Head of caudate nucleus (tissue), 42 donors: ENCODE measurements around the gene SNX20.

Source experiments
- DNase-seq, 42 donors: peaks; one replicate each; pipeline versions ENCODE4 v3.0.0 to v3.0.0-alpha.2; 2020 to 2021; ENCODE audit warnings: mixed read lengths in 7 of 42
- intact Hi-C: fragments of 100-400 bp; cut with DNase I; formaldehyde crosslinking; loops from one replicate; pipeline ENCODE4 v1.15.0; 2022

The SNX20 gene

DNA sequence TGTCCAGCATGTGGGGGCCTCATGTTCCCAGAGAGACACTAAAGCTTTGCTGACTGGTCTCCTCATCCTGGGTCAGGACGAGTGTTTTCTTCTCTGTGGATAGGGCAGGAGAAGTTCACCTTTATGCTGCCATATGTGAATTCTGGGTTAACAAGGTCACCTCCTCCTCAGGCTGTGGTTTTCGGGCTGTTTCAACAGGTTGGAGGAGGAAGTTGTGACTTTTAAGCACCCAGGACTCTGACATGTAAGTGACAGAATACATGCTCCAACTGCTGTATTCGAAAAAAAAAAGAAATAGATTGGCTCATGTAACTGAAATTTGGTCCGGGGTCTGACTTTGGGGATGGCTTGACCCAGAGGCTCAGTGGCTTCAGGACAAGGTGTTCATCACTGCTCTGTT lies 54.2 kb downstream of the SNX20 start:
- no peak for DNase-seq
- intact Hi-C loops: no loop called here

DNA sequence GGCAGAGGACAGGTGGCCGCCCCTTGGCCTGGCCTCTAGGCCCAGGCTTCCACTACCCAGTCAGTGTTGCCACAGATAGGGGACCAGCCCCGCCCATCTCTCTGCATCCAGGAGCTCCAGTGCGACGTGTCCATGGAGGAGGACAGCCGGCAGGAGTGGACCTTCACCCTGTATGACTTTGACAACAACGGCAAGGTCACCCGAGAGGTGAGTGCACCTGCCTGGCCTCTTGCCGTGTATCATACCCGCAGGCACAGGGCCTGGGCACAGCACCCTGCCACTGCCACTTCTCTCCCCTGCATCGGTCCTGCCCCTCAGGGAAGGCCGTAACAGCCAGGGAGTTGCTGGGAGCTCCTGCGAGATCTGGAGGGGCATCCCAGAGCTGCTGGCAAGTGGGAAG lies 55.7 kb downstream of the SNX20 start:
- intact Hi-C loops: no loop called here
- DNase-seq: no peak

DNA sequence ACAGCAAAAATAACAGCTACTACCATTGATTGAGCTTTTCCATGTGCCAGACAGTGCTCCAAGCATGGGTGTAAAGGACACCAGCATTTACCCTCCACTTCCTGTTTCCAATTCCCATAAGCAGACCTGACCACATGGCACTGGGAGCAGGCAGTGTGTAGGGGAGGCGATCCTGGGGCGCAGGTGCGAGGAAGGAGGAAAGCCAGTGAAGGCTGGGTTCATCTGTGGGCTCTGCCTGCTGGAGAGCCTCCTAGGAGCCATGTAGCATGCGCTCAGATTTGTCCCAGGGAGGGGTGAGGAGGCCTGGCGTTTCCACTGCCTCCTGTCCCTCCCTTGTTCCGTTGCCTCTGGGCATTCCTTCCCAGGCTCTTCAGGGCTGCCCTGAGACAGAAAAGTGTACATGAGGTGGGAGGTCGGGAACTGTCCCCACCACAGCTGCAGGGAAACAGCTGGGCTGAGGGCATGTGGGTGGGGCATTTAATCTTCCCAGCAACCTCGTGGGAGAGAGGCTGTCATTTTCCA lies 56.6 kb downstream of the SNX20 start:
- intact Hi-C loops: no loop called here
- DNase-seq: no peak

DNA sequence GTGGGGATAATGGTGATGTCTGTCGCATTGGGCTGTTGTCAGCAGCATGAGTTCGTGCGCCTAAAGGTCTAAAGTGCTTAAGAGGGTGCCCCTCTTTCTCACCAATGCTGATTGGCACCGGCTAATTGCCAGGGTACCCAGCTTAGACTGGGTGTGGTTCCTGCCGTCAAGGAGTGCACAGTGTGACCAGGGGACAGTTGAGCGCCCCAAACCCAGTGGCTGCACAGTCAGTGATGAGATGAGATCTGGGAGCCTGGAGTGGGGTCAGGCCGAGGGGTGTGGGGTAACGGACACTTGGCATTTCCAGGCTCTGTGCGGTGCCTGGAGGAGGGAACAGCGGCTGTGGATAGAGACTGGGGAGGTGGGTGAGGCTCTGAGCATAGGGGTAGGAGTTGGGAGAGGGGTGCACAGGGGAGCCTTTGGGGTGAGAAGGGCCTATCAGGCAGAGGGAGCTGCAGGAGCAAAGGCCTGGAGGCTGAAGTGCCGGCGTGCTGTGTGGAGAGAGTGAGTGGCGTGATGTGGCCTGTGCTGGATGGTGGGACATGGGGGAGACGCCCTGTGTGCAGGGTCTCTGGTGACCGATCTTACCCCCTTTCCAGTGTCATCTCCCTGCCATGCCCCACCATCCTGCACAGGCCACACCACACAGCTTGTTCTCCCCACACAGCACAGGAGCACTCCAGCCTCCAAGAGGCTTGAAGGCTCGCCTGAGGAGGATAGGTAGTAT lies 58.3 kb downstream of the SNX20 start:
- DNase-seq: no peak
- intact Hi-C loops: no loop called here

DNA sequence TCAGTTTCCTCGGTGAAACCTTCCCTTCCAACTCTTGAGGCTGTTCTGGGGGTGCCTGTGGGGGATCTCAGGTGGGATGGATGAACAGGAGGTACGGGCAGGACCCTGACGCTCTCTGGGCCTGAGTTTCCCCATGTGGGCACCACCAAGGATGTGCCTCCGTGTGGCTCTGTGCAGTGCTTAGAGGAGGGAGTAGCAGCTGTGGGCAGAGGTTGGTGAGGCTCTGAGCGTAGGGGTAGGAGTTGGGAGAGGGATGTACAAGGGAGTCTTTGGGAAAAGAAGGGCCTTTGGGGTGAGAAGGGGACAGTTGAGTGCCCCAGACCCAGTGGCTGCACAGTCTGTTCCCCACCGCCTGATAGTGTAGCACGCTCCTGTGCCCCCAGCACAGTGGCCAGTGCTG lies 59.1 kb downstream of the SNX20 start:
- no peak for DNase-seq
- intact Hi-C loops: no loop called here
